HepG2 (cell line): ENCODE results near the gene P3H3. TPM values are rescaled to one million over a fixed set of nuclear protein-coding genes. Genes with fewer than 3 reads are reported as not detected.

ENCODE experiments used
- FOXJ3 ChIP-seq: sonication (generic); formaldehyde crosslinking; IDR thresholded peaks from 2 replicates; pipeline ENCODE4 v1.4.0; 2020; ENCODE audit warnings: missing genetic modification reagents, mild to moderate bottlenecking, borderline replicate concordance
- GFI1 ChIP-seq: sonication (generic); formaldehyde crosslinking; IDR thresholded peaks from 2 replicates; pipeline ENCODE4 v1.5.0; 2020; ENCODE audit warnings: missing genetic modification reagents, mild to moderate bottlenecking, borderline replicate concordance
- IKZF4 ChIP-seq: sonication (generic); formaldehyde crosslinking; IDR thresholded peaks from 2 replicates; pipeline ENCODE4 v1.5.1; 2020; ENCODE audit warnings: borderline replicate concordance, mild to moderate bottlenecking, low read depth, missing genetic modification reagents; ENCODE audit errors: not compliant biosample characterization
- ISX ChIP-seq: sonication (generic); formaldehyde crosslinking; conservative IDR thresholded peaks from 2 replicates; pipeline ENCODE4 v1.5.0; 2020; ENCODE audit warnings: missing genetic modification reagents
- MBNL3 ChIP-seq: fragments of 250-450 bp; sonication (Bioruptor Pico); conservative IDR thresholded peaks from 2 replicates; pipeline ENCODE4 v1.8.0; 2022; ENCODE audit warnings: mild to moderate bottlenecking, inconsistent platforms
- PCBP1 ChIP-seq: fragments of 200-400 bp; formaldehyde crosslinking; IDR thresholded peaks from 2 replicates; pipeline ENCODE4 v1.6.1; 2017; ENCODE audit warnings: mild to moderate bottlenecking, low read depth, low read length, borderline replicate concordance
- THYN1 ChIP-seq: sonication (generic); formaldehyde crosslinking; IDR thresholded peaks from 2 replicates; pipeline ENCODE4 v1.8.1; 2023; ENCODE audit warnings: low read depth, mild to moderate bottlenecking, moderate library complexity, missing genetic modification reagents, borderline replicate concordance
- TOPORS ChIP-seq: sonication (generic); formaldehyde crosslinking; IDR thresholded peaks from 2 replicates; pipeline ENCODE4 v1.8.0; 2023; ENCODE audit warnings: mild to moderate bottlenecking, missing genetic modification reagents
- ZFP36L1 ChIP-seq: sonication (generic); formaldehyde crosslinking; IDR thresholded peaks from 2 replicates; pipeline ENCODE4 v1.8.0; 2022; ENCODE audit warnings: mild to moderate bottlenecking, missing genetic modification reagents, moderate library complexity
- ZNF296 ChIP-seq: sonication (generic); formaldehyde crosslinking; conservative IDR thresholded peaks from 2 replicates; pipeline ENCODE4 v1.5.0; 2020; ENCODE audit warnings: mild to moderate bottlenecking, missing genetic modification reagents
- ZNF367 ChIP-seq: sonication (generic); formaldehyde crosslinking; IDR thresholded peaks from 2 replicates; pipeline ENCODE4 v1.4.0; 2020; ENCODE audit warnings: missing genetic modification reagents, borderline replicate concordance
- ZNF598 ChIP-seq: sonication (generic); formaldehyde crosslinking; IDR thresholded peaks from 2 replicates; pipeline ENCODE4 v1.5.1; 2020; ENCODE audit warnings: mild to moderate bottlenecking, missing genetic modification reagents, borderline replicate concordance
- ZNF619 ChIP-seq: sonication (generic); formaldehyde crosslinking; IDR thresholded peaks from 2 replicates; pipeline ENCODE4 v1.4.0; 2020; ENCODE audit warnings: mild to moderate bottlenecking, missing genetic modification reagents
- ZNF644 ChIP-seq: IDR thresholded peaks from 2 replicates; pipeline ENCODE4 v1.6.1; 2016; ENCODE audit warnings: low read depth
- polyA plus RNA-seq, 8 experiments: library from polyadenylated mRNA; depleted of rRNA in 3 of 8; stranded (reverse) in 7 of 8; unstranded in 1 of 8; fragments of >200 nt; fragmentation: Illumina TruSeq in 4 of 8; extraction: Trizol in 4 of 8; gene quantifications; 2 replicates each; pipeline versions ENCODE4 v1.2.1 to v1.2.3, GENCODE V29; 2011 to 2016; ENCODE audit warnings: low read depth in 4 of 8, missing spikeins in 1 of 8, mixed read lengths in 1 of 8; ENCODE audit not compliant: insufficient read depth in 1 of 8
- total RNA-seq, 5 experiments: library from RNA; depleted of rRNA; stranded (reverse); fragments of >200 nt; fragmentation: Illumina TruSeq; extraction: Trizol; gene quantifications; 2 replicates each; pipeline ENCODE4 v1.2.3, GENCODE V29; 2016; ENCODE audit warnings: low read depth in 1 of 5
- TF ChIP-seq, protein P1 (sequence below): sonication (generic); formaldehyde crosslinking; IDR thresholded peaks from one replicate; pipeline ENCODE4 v1.5.1; 2020; ENCODE audit warnings: mild to moderate bottlenecking, missing genetic modification reagents; ENCODE audit errors: not compliant biosample characterization
- TF ChIP-seq, protein P2 (sequence below): sonication (generic); formaldehyde crosslinking; IDR thresholded peaks from 2 replicates; pipeline ENCODE4 v1.8.0; 2022; ENCODE audit warnings: mild to moderate bottlenecking, missing genetic modification reagents, moderate library complexity
- TF ChIP-seq, protein P3 (sequence below): sonication (generic); formaldehyde crosslinking; IDR thresholded peaks from 2 replicates; pipeline ENCODE4 v1.5.0; 2020; ENCODE audit warnings: mild to moderate bottlenecking, missing genetic modification reagents

The P3H3 gene
- total and polyA plus RNA-seq, 2 of the 13 experiments (the other 11 are each of a cell fraction or from before 2014, with no cell fraction given): 20.1 to 20.5 TPM

DNA sequence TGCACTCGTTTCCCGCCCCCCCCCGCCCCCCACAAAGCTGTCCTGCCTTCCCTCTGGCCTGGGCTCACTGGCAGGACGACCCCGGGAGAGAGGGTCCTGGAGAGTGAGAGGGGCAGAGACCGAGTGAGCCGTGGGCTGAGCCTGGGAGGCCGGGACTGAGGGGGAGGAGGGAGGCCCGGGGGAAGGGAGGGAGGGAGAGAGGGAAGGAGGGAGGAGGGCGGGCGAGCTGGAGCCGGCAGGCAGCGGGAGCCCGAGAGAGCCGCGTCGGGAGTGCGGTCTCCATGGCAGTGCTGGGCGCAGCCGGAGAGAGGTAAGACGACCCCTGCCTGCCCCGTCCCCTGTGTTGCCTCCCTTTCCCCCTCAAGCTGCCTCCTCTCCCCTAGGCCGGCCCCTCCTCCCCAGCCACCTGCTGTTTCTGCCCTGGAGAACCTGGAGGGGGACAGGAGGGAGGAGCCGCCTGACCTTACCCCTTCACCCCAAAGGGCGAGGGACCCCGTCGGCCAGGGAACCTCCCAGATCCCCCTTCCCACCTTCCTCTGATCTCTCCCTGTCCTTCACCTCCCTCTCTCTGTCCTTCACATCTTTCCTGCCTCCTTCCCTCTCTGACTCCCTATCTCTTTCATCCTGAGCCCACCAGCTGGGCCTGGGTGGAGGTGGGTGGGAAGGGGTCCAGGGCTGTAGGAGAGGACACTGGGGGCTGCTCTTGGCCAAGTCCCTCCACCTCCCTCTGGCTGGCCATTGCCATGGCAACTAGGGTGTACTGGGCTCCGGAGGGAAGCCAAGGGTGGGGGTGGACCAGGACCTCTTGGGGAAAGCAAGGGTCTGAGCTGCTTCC lies 6.4 kb upstream of the P3H3 start, which contains the start of gene GPR162 (continued):
- TF ChIP-seq, protein P1, sequence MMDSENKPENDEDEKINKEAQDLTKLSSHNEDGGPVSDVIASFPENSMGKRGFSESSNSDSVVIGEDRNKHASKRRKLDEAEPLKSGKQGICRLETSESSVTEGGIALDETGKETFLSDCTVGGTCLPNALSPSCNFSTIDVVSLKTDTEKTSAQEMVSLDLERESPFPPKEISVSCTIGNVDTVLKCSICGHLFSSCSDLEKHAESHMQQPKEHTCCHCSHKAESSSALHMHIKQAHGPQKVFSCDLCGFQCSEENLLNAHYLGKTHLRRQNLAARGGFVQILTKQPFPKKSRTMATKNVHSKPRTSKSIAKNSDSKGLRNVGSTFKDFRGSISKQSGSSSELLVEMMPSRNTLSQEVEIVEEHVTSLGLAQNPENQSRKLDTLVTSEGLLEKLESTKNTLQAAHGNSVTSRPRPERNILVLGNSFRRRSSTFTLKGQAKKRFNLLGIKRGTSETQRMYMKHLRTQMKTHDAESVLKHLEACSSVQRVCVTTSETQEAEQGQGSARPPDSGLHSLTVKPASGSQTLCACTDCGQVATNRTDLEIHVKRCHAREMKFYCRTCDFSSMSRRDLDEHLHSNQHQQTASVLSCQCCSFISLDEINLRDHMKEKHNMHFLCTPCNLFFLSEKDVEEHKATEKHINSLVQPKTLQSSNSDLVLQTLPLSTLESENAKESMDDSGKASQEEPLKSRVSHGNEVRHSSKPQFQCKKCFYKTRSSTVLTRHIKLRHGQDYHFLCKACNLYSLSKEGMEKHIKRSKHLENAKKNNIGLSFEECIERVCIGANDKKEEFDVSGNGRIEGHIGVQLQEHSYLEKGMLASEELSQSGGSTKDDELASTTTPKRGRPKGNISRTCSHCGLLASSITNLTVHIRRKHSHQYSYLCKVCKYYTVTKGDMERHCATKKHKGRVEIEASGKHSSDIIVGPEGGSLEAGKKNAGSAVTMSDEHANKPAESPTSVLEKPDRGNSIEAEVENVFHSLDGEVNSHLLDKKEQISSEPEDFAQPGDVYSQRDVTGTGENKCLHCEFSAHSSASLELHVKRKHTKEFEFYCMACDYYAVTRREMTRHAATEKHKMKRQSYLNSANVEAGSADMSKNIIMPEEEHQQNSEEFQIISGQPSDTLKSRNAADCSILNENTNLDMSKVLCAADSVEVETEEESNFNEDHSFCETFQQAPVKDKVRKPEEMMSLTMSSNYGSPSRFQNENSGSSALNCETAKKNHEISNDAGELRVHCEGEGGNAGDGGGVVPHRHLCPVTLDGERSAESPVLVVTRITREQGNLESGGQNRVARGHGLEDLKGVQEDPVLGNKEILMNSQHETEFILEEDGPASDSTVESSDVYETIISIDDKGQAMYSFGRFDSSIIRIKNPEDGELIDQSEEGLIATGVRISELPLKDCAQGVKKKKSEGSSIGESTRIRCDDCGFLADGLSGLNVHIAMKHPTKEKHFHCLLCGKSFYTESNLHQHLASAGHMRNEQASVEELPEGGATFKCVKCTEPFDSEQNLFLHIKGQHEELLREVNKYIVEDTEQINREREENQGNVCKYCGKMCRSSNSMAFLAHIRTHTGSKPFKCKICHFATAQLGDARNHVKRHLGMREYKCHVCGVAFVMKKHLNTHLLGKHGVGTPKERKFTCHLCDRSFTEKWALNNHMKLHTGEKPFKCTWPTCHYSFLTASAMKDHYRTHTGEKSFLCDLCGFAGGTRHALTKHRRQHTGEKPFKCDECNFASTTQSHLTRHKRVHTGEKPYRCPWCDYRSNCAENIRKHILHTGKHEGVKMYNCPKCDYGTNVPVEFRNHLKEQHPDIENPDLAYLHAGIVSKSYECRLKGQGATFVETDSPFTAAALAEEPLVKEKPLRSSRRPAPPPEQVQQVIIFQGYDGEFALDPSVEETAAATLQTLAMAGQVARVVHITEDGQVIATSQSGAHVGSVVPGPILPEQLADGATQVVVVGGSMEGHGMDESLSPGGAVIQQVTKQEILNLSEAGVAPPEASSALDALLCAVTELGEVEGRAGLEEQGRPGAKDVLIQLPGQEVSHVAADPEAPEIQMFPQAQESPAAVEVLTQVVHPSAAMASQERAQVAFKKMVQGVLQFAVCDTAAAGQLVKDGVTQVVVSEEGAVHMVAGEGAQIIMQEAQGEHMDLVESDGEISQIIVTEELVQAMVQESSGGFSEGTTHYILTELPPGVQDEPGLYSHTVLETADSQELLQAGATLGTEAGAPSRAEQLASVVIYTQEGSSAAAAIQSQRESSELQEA (CRISPR knock-in tag): peak; percentile 65
- no peak for TF ChIP-seq ZNF296 (CRISPR knock-in tag)
- no peak for TF ChIP-seq ZNF644 (CRISPR knock-in tag)
- TF ChIP-seq IKZF4 (CRISPR knock-in tag): peak; percentile 43
- TF ChIP-seq, protein P2, sequence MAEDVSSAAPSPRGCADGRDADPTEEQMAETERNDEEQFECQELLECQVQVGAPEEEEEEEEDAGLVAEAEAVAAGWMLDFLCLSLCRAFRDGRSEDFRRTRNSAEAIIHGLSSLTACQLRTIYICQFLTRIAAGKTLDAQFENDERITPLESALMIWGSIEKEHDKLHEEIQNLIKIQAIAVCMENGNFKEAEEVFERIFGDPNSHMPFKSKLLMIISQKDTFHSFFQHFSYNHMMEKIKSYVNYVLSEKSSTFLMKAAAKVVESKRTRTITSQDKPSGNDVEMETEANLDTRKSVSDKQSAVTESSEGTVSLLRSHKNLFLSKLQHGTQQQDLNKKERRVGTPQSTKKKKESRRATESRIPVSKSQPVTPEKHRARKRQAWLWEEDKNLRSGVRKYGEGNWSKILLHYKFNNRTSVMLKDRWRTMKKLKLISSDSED (CRISPR knock-in tag): no peak
- TF ChIP-seq MBNL3 (CRISPR knock-in tag): no peak
- TF ChIP-seq GFI1: 0 out of 2 replicates have a peak, but pooled peaks have one; percentile 28
- peak; percentile 69; the same call in 1 of the 2 replicates for TF ChIP-seq PCBP1
- TF ChIP-seq ZNF367 (CRISPR knock-in tag): no peak
- no peak for TF ChIP-seq ZNF598 (CRISPR knock-in tag)
- no peak for TF ChIP-seq THYN1 (CRISPR knock-in tag)
- no peak for TF ChIP-seq TOPORS (CRISPR knock-in tag)
- no peak for TF ChIP-seq FOXJ3 (CRISPR knock-in tag)
- no peak for TF ChIP-seq ISX (CRISPR knock-in tag)
- no peak for TF ChIP-seq ZFP36L1 (CRISPR knock-in tag)
- TF ChIP-seq, protein P3, sequence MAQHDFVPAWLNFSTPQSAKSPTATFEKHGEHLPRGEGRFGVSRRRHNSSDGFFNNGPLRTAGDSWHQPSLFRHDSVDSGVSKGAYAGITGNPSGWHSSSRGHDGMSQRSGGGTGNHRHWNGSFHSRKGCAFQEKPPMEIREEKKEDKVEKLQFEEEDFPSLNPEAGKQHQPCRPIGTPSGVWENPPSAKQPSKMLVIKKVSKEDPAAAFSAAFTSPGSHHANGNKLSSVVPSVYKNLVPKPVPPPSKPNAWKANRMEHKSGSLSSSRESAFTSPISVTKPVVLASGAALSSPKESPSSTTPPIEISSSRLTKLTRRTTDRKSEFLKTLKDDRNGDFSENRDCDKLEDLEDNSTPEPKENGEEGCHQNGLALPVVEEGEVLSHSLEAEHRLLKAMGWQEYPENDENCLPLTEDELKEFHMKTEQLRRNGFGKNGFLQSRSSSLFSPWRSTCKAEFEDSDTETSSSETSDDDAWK: no peak
- no peak for TF ChIP-seq ZNF619 (CRISPR knock-in tag)
